CD14-positive monocyte (primary cell): Measurements from ENCODE around the gene UVSSA. TPM values are rescaled to one million over a fixed set of nuclear protein-coding genes. Genes with fewer than 3 reads are reported as not detected.
A peak's percentile ranks its signal among the peaks of the same experiment; 100 is the strongest.

Experiments
- DNase-seq, 3 donors: peaks; one replicate each; pipeline ENCODE4 v3.0.0-alpha.2; 2011 to 2022
- H2AFZ ChIP-seq: 2 replicates; pipeline ENCODE4 v1.6.0; 2012; ENCODE audit warnings: mild to moderate bottlenecking, low read depth, low read length, inconsistent platforms; ENCODE audit not compliant: insufficient read depth, poor library complexity, severe bottlenecking
- H3K27ac ChIP-seq, 2 donors: 1 replicate in 1 of 2; 2 replicates in 1 of 2; pipeline ENCODE4 v1.5.1; 2012 to 2013; ENCODE audit warnings: low read length in 2 of 2, control low read depth in 1 of 2, inconsistent platforms in 1 of 2, low read depth in 1 of 2, mild to moderate bottlenecking in 1 of 2
- H3K27me3 ChIP-seq, 2 donors: one replicate each; pipeline versions ENCODE4 v1.6.0 to v1.6.1; 2011 to 2013; ENCODE audit warnings: low read length in 2 of 2; ENCODE audit not compliant: control insufficient read depth in 2 of 2, insufficient read depth in 2 of 2
- H3K36me3 ChIP-seq, 2 donors: replicated peaks in 1 of 2; 1 replicate in 1 of 2; 2 replicates in 1 of 2; pipeline versions ENCODE4 v1.5.1 to v1.6.1; 2012 to 2013; ENCODE audit warnings: low read length in 2 of 2, control low read depth in 1 of 2, inconsistent platforms in 1 of 2, mild to moderate bottlenecking in 1 of 2; ENCODE audit not compliant: insufficient read depth in 2 of 2, control insufficient read depth in 1 of 2
- H3K4me1 ChIP-seq, 2 donors: 1 replicate in 1 of 2; 2 replicates in 1 of 2; pipeline versions ENCODE4 v1.5.1 to v1.6.1; 2012 to 2013; ENCODE audit warnings: low read length in 2 of 2, control low read depth in 1 of 2, inconsistent platforms in 1 of 2, mild to moderate bottlenecking in 1 of 2, moderate library complexity in 1 of 2; ENCODE audit not compliant: insufficient read depth in 2 of 2, control insufficient read depth in 1 of 2
- H3K4me2 ChIP-seq: replicated peaks from 2 replicates; pipeline ENCODE3; 2012; ENCODE audit warnings: low read length, moderate library complexity, mild to moderate bottlenecking; ENCODE audit not compliant: poor library complexity, severe bottlenecking; ENCODE audit errors: extremely low read depth
- H3K4me3 ChIP-seq, 3 experiments: fragments of 200-600 bp in 1 of 3; sonication (generic) in 1 of 3; replicated peaks in 1 of 3; 1 replicate in 2 of 3; 2 replicates in 1 of 3; pipeline ENCODE4 v1.5.1; 2011 to 2013; ENCODE audit warnings: low read length in 3 of 3, mild to moderate bottlenecking in 3 of 3, control low read depth in 2 of 3, low read depth in 2 of 3, inconsistent platforms in 1 of 3, moderate library complexity in 1 of 3
- H3K79me2 ChIP-seq: 2 replicates; pipeline ENCODE4 v1.6.0; 2012; ENCODE audit warnings: mild to moderate bottlenecking, control low read depth, inconsistent platforms, low read length, moderate library complexity; ENCODE audit not compliant: insufficient read depth
- H3K9ac ChIP-seq: 2 replicates; pipeline ENCODE4 v1.6.0; 2017; ENCODE audit warnings: low read length, mild to moderate bottlenecking; ENCODE audit not compliant: insufficient read depth, poor library complexity, severe bottlenecking
- H3K9me3 ChIP-seq, 2 donors: replicated peaks in 1 of 2; 1 replicate in 1 of 2; 2 replicates in 1 of 2; pipeline versions ENCODE4 v1.5.1 to v1.6.1; 2012 to 2013; ENCODE audit warnings: low read length in 2 of 2, control low read depth in 1 of 2; ENCODE audit not compliant: control insufficient read depth in 1 of 2, insufficient read depth in 1 of 2
- H4K20me1 ChIP-seq: 2 replicates; pipeline ENCODE4 v1.6.0; 2012; ENCODE audit warnings: mild to moderate bottlenecking, low read length, control low read depth, moderate library complexity; ENCODE audit not compliant: insufficient read depth
- H3K27ac Mint-ChIP-seq, 7 donors: one replicate each; pipeline ENCODE4 v1.8.0; 2020; ENCODE audit warnings: mild to moderate bottlenecking in 7 of 7, mixed read lengths in 7 of 7, moderate library complexity in 6 of 7, inconsistent platforms in 2 of 7
- H3K27me3 Mint-ChIP-seq, 3 donors: one replicate each; pipeline ENCODE4 v1.8.0; 2021 to 2022; ENCODE audit warnings: low read depth in 3 of 3, mild to moderate bottlenecking in 3 of 3, mixed read lengths in 3 of 3, moderate library complexity in 3 of 3, inconsistent platforms in 1 of 3
- H3K36me3 Mint-ChIP-seq, 2 donors: one replicate each; pipeline ENCODE4 v1.8.0; 2020; ENCODE audit warnings: mixed read lengths in 2 of 2, inconsistent platforms in 1 of 2, mild to moderate bottlenecking in 1 of 2
- H3K4me1 Mint-ChIP-seq: one replicate; pipeline ENCODE4 v1.8.0; 2020; ENCODE audit warnings: mild to moderate bottlenecking, mixed read lengths
- H3K4me3 Mint-ChIP-seq, 2 donors: one replicate each; pipeline ENCODE4 v1.8.0; 2020; ENCODE audit warnings: mild to moderate bottlenecking in 2 of 2, mixed read lengths in 2 of 2, moderate library complexity in 1 of 2
- H3K9me3 Mint-ChIP-seq, 7 donors: one replicate each; pipeline ENCODE4 v1.8.0; 2020 to 2022; ENCODE audit warnings: mixed read lengths in 7 of 7, mild to moderate bottlenecking in 6 of 7, moderate library complexity in 6 of 7, inconsistent platforms in 2 of 7
- CTCF ChIP-seq: fragments of 200-600 bp; IDR thresholded peaks from one replicate; pipeline ENCODE4 v1.8.0; 2022; ENCODE audit warnings: antibody characterized with exemption, mild to moderate bottlenecking
- WGBS: methylation state at CpG from one replicate; pipeline ENCODE4 v1.1.5; 2013; ENCODE audit warnings: missing lambda C conversion rate; ENCODE audit not compliant: insufficient coverage; 5-methylcytosine and 5-hydroxymethylcytosine counted together
- intact Hi-C, 2 donors: fragments of 100-400 bp; cut with micrococcal nuclease; formaldehyde crosslinking; loops; one replicate each; pipeline versions ENCODE4 v1.15.0 to v1.15.1; 2023
- polyA plus RNA-seq, 3 donors: library from polyadenylated mRNA; depleted of rRNA in 1 of 3; unstranded in 2 of 3; stranded (reverse) in 1 of 3; fragments of 300-500 nt in 2 of 3; fragments of >200 nt in 1 of 3; fragmentation: Illumina TruSeq in 2 of 3; gene quantifications; 1 replicate in 2 of 3; 2 replicates in 1 of 3; pipeline ENCODE4 v1.2.3, GENCODE V29; 2012 to 2021

UVSSA gene
- polyA plus RNA-seq, 3 donors = 2.6 to 54.0 (median 4.8) TPM

GRCh38 chr4:1419708-1420107 lies 72.7 kb downstream of the UVSSA start:
- no peak for TF ChIP-seq CTCF
- H3K9ac ChIP-seq = no peak overlapping the region
- Mint-ChIP-seq H3K27me3 (peaks cover 41 to 59% (median 44%) of the 10 kb centered on the region in 3 donors), H3K9me3 (peaks cover 0 to 7% (median 0%) of the 10 kb centered on the region in 7 donors), H3K36me3 (no peaks in the 10 kb centered on the region), H3K4me1 (no peaks in the 10 kb centered on the region), H3K4me3 (peak overlapping the region in 1 of 2 donors; percentile 7), H3K27ac (no peak overlapping the region)
- H3K4me3 ChIP-seq = no peak overlapping the region
- no peaks in the 10 kb centered on the region for H3K4me1 ChIP-seq
- 92% methylated on average over 13 of the region's 13 CpGs for WGBS
- no peak overlapping the region for H3K27ac ChIP-seq
- H2AFZ ChIP-seq = no peak overlapping the region
- DNase-seq = peak in 1 of 3 donors; percentile 0
- H3K36me3 ChIP-seq = no peaks in the 10 kb centered on the region
- intact Hi-C loops = no loop called here
- H3K4me2 ChIP-seq = no peak overlapping the region
- no peaks in the 10 kb centered on the region for H3K9me3 ChIP-seq
- H3K27me3 ChIP-seq = peaks cover 0 to 16% of the 10 kb centered on the region in 2 donors
- H3K79me2 ChIP-seq = no peaks in the 10 kb centered on the region
- no peaks in the 10 kb centered on the region for H4K20me1 ChIP-seq

GRCh38 chr4:1421657-1422056 lies 74.6 kb downstream of the UVSSA start:
- Mint-ChIP-seq H3K27ac (no peak overlapping the region), H3K27me3 (peaks cover 36 to 46% (median 38%) of the 10 kb centered on the region in 3 donors), H3K4me1 (no peaks in the 10 kb centered on the region), H3K4me3 (no peak overlapping the region), H3K36me3 (no peaks in the 10 kb centered on the region), H3K9me3 (peaks cover 0 to 2% (median 0%) of the 10 kb centered on the region in 7 donors)
- H3K9me3 ChIP-seq = no peaks in the 10 kb centered on the region
- no peaks in the 10 kb centered on the region for H3K36me3 ChIP-seq
- no peaks in the 10 kb centered on the region for H3K27me3 ChIP-seq
- no peak for DNase-seq
- H3K27ac ChIP-seq = no peak overlapping the region
- intact Hi-C loops = no loop called here
- WGBS = 57% methylated on average over 1 of the region's 2 CpGs
- H3K4me1 ChIP-seq = no peaks in the 10 kb centered on the region
- no peak for TF ChIP-seq CTCF
- no peak overlapping the region for H3K4me2 ChIP-seq
- H3K9ac ChIP-seq = no peak overlapping the region
- no peaks in the 10 kb centered on the region for H3K79me2 ChIP-seq
- no peak overlapping the region for H3K4me3 ChIP-seq
- no peaks in the 10 kb centered on the region for H4K20me1 ChIP-seq
- no peak overlapping the region for H2AFZ ChIP-seq
